Fibroblast of lung (primary cell): Measurements from ENCODE around the gene HYAL1. TPM values are rescaled to one million over a fixed set of nuclear protein-coding genes. Genes with fewer than 3 reads are reported as not detected.
"Not testable (repeated sequence)": the region's sequence is repeated elsewhere in the genome, so short reads cannot be mapped to it uniquely, and the experiment has no call there.

Source experiments
- DNase-seq, 2 donors: peaks; one replicate each; pipeline versions ENCODE4 v3.0.0 to v3.0.0-alpha.2; 2010; ENCODE audit warnings: low read depth in 2 of 2
- H2AFZ ChIP-seq: 2 replicates; pipeline ENCODE4 v1.5.1; 2012; ENCODE audit warnings: low read length, control low read depth, inconsistent platforms
- H3K27ac ChIP-seq: 2 replicates; pipeline ENCODE4 v1.5.1; 2011; ENCODE audit warnings: low read length, control low read depth; ENCODE audit not compliant: insufficient read depth
- H3K27me3 ChIP-seq: 2 replicates; pipeline ENCODE4 v1.5.1; 2011; ENCODE audit warnings: mild to moderate bottlenecking, low read length; ENCODE audit not compliant: control insufficient read depth, insufficient read depth
- H3K36me3 ChIP-seq: 2 replicates; pipeline ENCODE4 v1.5.1; 2011; ENCODE audit warnings: low read length; ENCODE audit not compliant: control insufficient read depth, insufficient read depth
- H3K4me1 ChIP-seq: 2 replicates; pipeline ENCODE4 v1.5.1; 2011; ENCODE audit warnings: low read length; ENCODE audit not compliant: control insufficient read depth, insufficient read depth; ENCODE audit errors: extremely low read depth
- H3K4me2 ChIP-seq: 2 replicates; pipeline ENCODE4 v1.5.1; 2011; ENCODE audit warnings: low read length, control low read depth; ENCODE audit not compliant: insufficient read depth; ENCODE audit errors: extremely low read depth
- H3K4me3 ChIP-seq, 4 experiments: fragments of 200-600 bp in 1 of 4; sonication (generic) in 1 of 4; replicated peaks in 1 of 4; 2 replicates each; pipeline ENCODE4 v1.5.1; 2011 to 2016; ENCODE audit warnings: low read length in 4 of 4, low read depth in 3 of 4, mild to moderate bottlenecking in 3 of 4, control low read depth in 2 of 4, inconsistent platforms in 1 of 4, mixed read lengths in 1 of 4; ENCODE audit not compliant: insufficient read depth in 1 of 4; ENCODE audit errors: control extremely low read depth in 1 of 4
- H3K79me2 ChIP-seq: 2 replicates; pipeline ENCODE4 v1.5.1; 2012; ENCODE audit warnings: mild to moderate bottlenecking, low read length, inconsistent platforms; ENCODE audit not compliant: control insufficient read depth, insufficient read depth
- H3K9ac ChIP-seq: 2 replicates; pipeline ENCODE4 v1.5.1; 2011; ENCODE audit warnings: mild to moderate bottlenecking, low read length, control low read depth; ENCODE audit not compliant: insufficient read depth
- H3K9me3 ChIP-seq: 2 replicates; pipeline ENCODE4 v1.5.1; 2012; ENCODE audit warnings: low read depth, low read length; ENCODE audit not compliant: control insufficient read depth, insufficient read depth
- H4K20me1 ChIP-seq: 2 replicates; pipeline ENCODE4 v1.5.1; 2011; ENCODE audit warnings: low read length; ENCODE audit not compliant: control insufficient read depth, insufficient read depth; ENCODE audit errors: extremely low read depth
- CTCF ChIP-seq, 2 donors: IDR thresholded peaks in 1 of 2; conservative IDR thresholded peaks in 1 of 2; 1 replicate in 1 of 2; 2 replicates in 1 of 2; pipeline ENCODE4 v1.5.1; 2011 to 2012; ENCODE audit warnings: low read length in 2 of 2, control low read depth in 1 of 2, inconsistent platforms in 1 of 2, low read depth in 1 of 2, mild to moderate bottlenecking in 1 of 2
- EZH2 ChIP-seq: IDR thresholded peaks from 2 replicates; pipeline ENCODE4 v1.5.1; 2012; ENCODE audit warnings: low read length, control low read depth, mild to moderate bottlenecking; ENCODE audit errors: missing control alignments
- polyA plus RNA-seq, 2 donors: library from polyadenylated mRNA; depleted of rRNA in 1 of 2; stranded (reverse) in 1 of 2; unstranded in 1 of 2; fragments of >200 nt; gene quantifications; 2 replicates each; pipeline ENCODE4 v1.2.1, GENCODE V29; 2011 to 2012; ENCODE audit warnings: missing spikeins in 1 of 2
- total RNA-seq: library from RNA; depleted of rRNA; stranded (reverse); fragments of >200 nt; gene quantifications from 2 replicates; pipeline ENCODE4 v1.2.1, GENCODE V29; 2014

Gene HYAL1
- total and polyA plus RNA-seq, 2 donors (not counting 1 experiment from before 2014, with no cell fraction given), result 1.3 to 2.5 TPM

- H4K20me1 ChIP-seq, result no peaks in the 10 kb centered on the region
- H3K4me2 ChIP-seq, result no peak overlapping the region
- no peak overlapping the region for H3K9ac ChIP-seq
- no peaks in the 10 kb centered on the region for H3K36me3 ChIP-seq
- no peak overlapping the region for H3K4me3 ChIP-seq
- H2AFZ ChIP-seq, result no peak overlapping the region
- no peak for DNase-seq
- no peaks in the 10 kb centered on the region for H3K79me2 ChIP-seq
- H3K9me3 ChIP-seq, result no peaks in the 10 kb centered on the region
- H3K4me1 ChIP-seq, result peaks cover 31% of the 10 kb centered on the region
- no peaks in the 10 kb centered on the region for H3K27me3 ChIP-seq
- H3K27ac ChIP-seq, result no peak overlapping the region
- no peak for TF ChIP-seq EZH2
- TF ChIP-seq CTCF (conservative IDR thresholded peaks at IDR 0.05 in 1 of 2, IDR thresholded peaks at IDR 0.05 in 1 of 2; ENCODE audit: low read depth in 1 of 2, low read length in 2 of 2), result no peak
Observed at GRCh38 chr3:50273689-50274065, 29.7 kb downstream of the HYAL1 start.

GRCh38 chr3:50272911-50273688 is 30.3 kb downstream of the HYAL1 start:
- Histone ChIP-seq H3K27ac (no peak overlapping the region), H3K9me3 (no peaks in the 10 kb centered on the region), H3K4me3 (peak overlapping the region in 3 of 4 experiments; percentile 28 to 40 (median 40)), H4K20me1 (no peaks in the 10 kb centered on the region), H3K4me2 (peak overlapping the region; percentile 75), H3K79me2 (no peaks in the 10 kb centered on the region), H3K36me3 (no peaks in the 10 kb centered on the region), H3K4me1 (peaks cover 37% of the 10 kb centered on the region), H2AFZ (peak overlapping the region; percentile 69), H3K27me3 (no peaks in the 10 kb centered on the region), H3K9ac (no peak overlapping the region)
- TF ChIP-seq CTCF (conservative IDR thresholded peaks at IDR 0.05 in 1 of 2, IDR thresholded peaks at IDR 0.05 in 1 of 2; ENCODE audit: low read depth in 1 of 2, low read length in 2 of 2) (peak; percentile 93), EZH2 (peak; percentile 47)
- peak; percentile 53 to 66 for DNase-seq

GRCh38 chr3:50272538-50272910 is 30.9 kb downstream of the HYAL1 start:
- peak overlapping the region; percentile 75 for H3K4me2 ChIP-seq
- H3K27me3 ChIP-seq, H3K36me3 ChIP-seq, H4K20me1 ChIP-seq, H3K79me2 ChIP-seq, H3K27ac ChIP-seq, H2AFZ ChIP-seq, DNase-seq, H3K9ac ChIP-seq, H3K9me3 ChIP-seq, H3K4me3 ChIP-seq: not testable (repeated sequence)
- peaks cover 42% of the 10 kb centered on the region for H3K4me1 ChIP-seq
